K562 (cell line): ENCODE measurements around the gene NDUFAF3. TPM values are rescaled to one million over a fixed set of nuclear protein-coding genes. Genes with fewer than 3 reads are reported as not detected.

Experiments
- ARHGAP35 ChIP-seq: fragments of 450-650 bp; IDR thresholded peaks from 2 replicates; pipeline ENCODE4 v1.6.1; 2018; ENCODE audit not compliant: partially characterized antibody
- CHD2 ChIP-seq: IDR thresholded peaks from 2 replicates; pipeline ENCODE4 v1.6.1; 2011; ENCODE audit warnings: low read depth, low read length
- HNRNPLL ChIP-seq: fragments of 200-400 bp; formaldehyde crosslinking; IDR thresholded peaks from 2 replicates; pipeline ENCODE4 v1.6.1; 2017; ENCODE audit warnings: low read length, low read depth, mild to moderate bottlenecking; ENCODE audit not compliant: poor library complexity, severe bottlenecking
- PTBP1 ChIP-seq: fragments of 200-400 bp; formaldehyde crosslinking; IDR thresholded peaks from 2 replicates; pipeline ENCODE4 v1.6.1; 2017; ENCODE audit warnings: low read depth, low read length
- PTTG1 ChIP-seq: fragments of 450-650 bp; IDR thresholded peaks from 2 replicates; pipeline ENCODE4 v1.6.1; 2016; ENCODE audit warnings: low read depth, mild to moderate bottlenecking, missing genetic modification characterization, missing compliant biosample characterization
- ZNF121 ChIP-seq: sonication (generic); formaldehyde crosslinking; conservative IDR thresholded peaks from 2 replicates; pipeline ENCODE4 v1.8.0; 2022; ENCODE audit warnings: missing genetic modification reagents
- ZNF23 ChIP-seq: fragments of 250-450 bp; sonication (Bioruptor Pico); IDR thresholded peaks from 2 replicates; pipeline ENCODE4 v1.4.0; 2020; ENCODE audit warnings: mild to moderate bottlenecking
- polyA plus RNA-seq, 8 experiments: library from polyadenylated mRNA; depleted of rRNA in 4 of 8; stranded (reverse) in 5 of 8; unstranded in 3 of 8; fragments of >200 nt; fragmentation: Nextera tagmentation in 2 of 8; fragmentation: Illumina TruSeq in 1 of 8; extraction: Ambion mirVana in 2 of 8; extraction: Trizol in 1 of 8; gene quantifications; 2 replicates each; pipeline versions ENCODE4 v1.2.1 to v1.2.3, GENCODE V29; 2011 to 2014; ENCODE audit warnings: inconsistent platforms in 1 of 8, missing spikeins in 1 of 8
- total RNA-seq, 7 experiments: library from RNA; depleted of rRNA in 6 of 7; stranded (reverse); fragments of >200 nt in 6 of 7; fragmentation: Illumina TruSeq in 2 of 7; extraction: Trizol in 2 of 7; gene quantifications; 2 replicates each; pipeline versions ENCODE4 v1.2.1 to v1.2.3, GENCODE V29; 2011 to 2021; ENCODE audit warnings: low replicate concordance in 1 of 7
- TF ChIP-seq, protein P1 (sequence below), 2 experiments: fragments of 450-650 bp; IDR thresholded peaks; 2 replicates each; pipeline ENCODE4 v1.6.1; 2016
- TF ChIP-seq, protein P2 (sequence below): fragments of 250-450 bp; sonication (Bioruptor Pico); IDR thresholded peaks from 2 replicates; pipeline ENCODE4 v1.5.0; 2020; ENCODE audit warnings: mild to moderate bottlenecking
- TF ChIP-seq, protein P3 (sequence below): fragments of 200-800 bp; sonication (Bioruptor generic); IDR thresholded peaks from 2 replicates; pipeline ENCODE4 v1.6.1; 2016; ENCODE audit warnings: missing genetic modification characterization, missing compliant biosample characterization
- TF ChIP-seq, protein P4 (sequence below), 2 experiments: IDR thresholded peaks in 1 of 2; conservative IDR thresholded peaks in 1 of 2; 2 replicates each; pipeline ENCODE4 v1.6.1; 2016; ENCODE audit warnings: low read depth in 2 of 2, mild to moderate bottlenecking in 1 of 2, missing compliant biosample characterization in 1 of 2, missing genetic modification characterization in 1 of 2, moderate library complexity in 1 of 2

NDUFAF3 gene
- total and polyA plus RNA-seq, 9 of the 15 experiments (the other 6 are each of a cell fraction or from before 2014, with no cell fraction given) = 17.0 to 127 (median 36.3) TPM

- TF ChIP-seq, protein P1, sequence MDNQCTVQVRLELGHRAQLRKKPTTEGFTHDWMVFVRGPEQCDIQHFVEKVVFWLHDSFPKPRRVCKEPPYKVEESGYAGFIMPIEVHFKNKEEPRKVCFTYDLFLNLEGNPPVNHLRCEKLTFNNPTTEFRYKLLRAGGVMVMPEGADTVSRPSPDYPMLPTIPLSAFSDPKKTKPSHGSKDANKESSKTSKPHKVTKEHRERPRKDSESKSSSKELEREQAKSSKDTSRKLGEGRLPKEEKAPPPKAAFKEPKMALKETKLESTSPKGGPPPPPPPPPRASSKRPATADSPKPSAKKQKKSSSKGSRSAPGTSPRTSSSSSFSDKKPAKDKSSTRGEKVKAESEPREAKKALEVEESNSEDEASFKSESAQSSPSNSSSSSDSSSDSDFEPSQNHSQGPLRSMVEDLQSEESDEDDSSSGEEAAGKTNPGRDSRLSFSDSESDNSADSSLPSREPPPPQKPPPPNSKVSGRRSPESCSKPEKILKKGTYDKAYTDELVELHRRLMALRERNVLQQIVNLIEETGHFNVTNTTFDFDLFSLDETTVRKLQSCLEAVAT (IDR thresholded peaks at IDR 0.05) = no peak
- no peak for TF ChIP-seq ZNF121 (CRISPR knock-in tag)
- no peak for TF ChIP-seq HNRNPLL
- TF ChIP-seq, protein P2, sequence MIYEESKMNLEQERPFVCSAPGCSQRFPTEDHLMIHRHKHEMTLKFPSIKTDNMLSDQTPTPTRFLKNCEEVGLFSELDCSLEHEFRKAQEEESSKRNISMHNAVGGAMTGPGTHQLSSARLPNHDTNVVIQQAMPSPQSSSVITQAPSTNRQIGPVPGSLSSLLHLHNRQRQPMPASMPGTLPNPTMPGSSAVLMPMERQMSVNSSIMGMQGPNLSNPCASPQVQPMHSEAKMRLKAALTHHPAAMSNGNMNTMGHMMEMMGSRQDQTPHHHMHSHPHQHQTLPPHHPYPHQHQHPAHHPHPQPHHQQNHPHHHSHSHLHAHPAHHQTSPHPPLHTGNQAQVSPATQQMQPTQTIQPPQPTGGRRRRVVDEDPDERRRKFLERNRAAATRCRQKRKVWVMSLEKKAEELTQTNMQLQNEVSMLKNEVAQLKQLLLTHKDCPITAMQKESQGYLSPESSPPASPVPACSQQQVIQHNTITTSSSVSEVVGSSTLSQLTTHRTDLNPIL (CRISPR knock-in tag) = no peak
- no peak for TF ChIP-seq CHD2
- TF ChIP-seq, protein P3, sequence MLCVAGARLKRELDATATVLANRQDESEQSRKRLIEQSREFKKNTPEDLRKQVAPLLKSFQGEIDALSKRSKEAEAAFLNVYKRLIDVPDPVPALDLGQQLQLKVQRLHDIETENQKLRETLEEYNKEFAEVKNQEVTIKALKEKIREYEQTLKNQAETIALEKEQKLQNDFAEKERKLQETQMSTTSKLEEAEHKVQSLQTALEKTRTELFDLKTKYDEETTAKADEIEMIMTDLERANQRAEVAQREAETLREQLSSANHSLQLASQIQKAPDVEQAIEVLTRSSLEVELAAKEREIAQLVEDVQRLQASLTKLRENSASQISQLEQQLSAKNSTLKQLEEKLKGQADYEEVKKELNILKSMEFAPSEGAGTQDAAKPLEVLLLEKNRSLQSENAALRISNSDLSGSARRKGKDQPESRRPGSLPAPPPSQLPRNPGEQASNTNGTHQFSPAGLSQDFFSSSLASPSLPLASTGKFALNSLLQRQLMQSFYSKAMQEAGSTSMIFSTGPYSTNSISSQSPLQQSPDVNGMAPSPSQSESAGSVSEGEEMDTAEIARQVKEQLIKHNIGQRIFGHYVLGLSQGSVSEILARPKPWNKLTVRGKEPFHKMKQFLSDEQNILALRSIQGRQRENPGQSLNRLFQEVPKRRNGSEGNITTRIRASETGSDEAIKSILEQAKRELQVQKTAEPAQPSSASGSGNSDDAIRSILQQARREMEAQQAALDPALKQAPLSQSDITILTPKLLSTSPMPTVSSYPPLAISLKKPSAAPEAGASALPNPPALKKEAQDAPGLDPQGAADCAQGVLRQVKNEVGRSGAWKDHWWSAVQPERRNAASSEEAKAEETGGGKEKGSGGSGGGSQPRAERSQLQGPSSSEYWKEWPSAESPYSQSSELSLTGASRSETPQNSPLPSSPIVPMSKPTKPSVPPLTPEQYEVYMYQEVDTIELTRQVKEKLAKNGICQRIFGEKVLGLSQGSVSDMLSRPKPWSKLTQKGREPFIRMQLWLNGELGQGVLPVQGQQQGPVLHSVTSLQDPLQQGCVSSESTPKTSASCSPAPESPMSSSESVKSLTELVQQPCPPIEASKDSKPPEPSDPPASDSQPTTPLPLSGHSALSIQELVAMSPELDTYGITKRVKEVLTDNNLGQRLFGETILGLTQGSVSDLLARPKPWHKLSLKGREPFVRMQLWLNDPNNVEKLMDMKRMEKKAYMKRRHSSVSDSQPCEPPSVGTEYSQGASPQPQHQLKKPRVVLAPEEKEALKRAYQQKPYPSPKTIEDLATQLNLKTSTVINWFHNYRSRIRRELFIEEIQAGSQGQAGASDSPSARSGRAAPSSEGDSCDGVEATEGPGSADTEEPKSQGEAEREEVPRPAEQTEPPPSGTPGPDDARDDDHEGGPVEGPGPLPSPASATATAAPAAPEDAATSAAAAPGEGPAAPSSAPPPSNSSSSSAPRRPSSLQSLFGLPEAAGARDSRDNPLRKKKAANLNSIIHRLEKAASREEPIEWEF (CRISPR knock-in tag) = no peak
- TF ChIP-seq, protein P4, sequence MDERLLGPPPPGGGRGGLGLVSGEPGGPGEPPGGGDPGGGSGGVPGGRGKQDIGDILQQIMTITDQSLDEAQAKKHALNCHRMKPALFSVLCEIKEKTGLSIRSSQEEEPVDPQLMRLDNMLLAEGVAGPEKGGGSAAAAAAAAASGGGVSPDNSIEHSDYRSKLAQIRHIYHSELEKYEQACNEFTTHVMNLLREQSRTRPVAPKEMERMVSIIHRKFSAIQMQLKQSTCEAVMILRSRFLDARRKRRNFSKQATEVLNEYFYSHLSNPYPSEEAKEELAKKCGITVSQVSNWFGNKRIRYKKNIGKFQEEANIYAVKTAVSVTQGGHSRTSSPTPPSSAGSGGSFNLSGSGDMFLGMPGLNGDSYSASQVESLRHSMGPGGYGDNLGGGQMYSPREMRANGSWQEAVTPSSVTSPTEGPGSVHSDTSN (CRISPR knock-in tag; IDR thresholded peaks at IDR 0.05; ENCODE audit: low read depth) = no peak
- TF ChIP-seq, protein P4 (tag; conservative IDR thresholded peaks at IDR 0.05; ENCODE audit: low read depth) = no peak
- no peak for TF ChIP-seq ZNF23 (CRISPR knock-in tag)
- TF ChIP-seq ARHGAP35 = no peak
- no peak for TF ChIP-seq PTTG1
- no peak; the same call in 1 of the 2 replicates for TF ChIP-seq PTBP1
- TF ChIP-seq, all 486 proteins: peak for 31
Measured at GRCh38 chr3:49020330-49021212, 1.4 kb upstream of the NDUFAF3 start (continued).
